ENCODE results near the gene GAB1. TPM values are rescaled to one million over a fixed set of nuclear protein-coding genes. Genes with fewer than 3 reads are reported as not detected.

Gene GAB1
- total RNA-seq, 1 experiment from 2014 or later: 29.4 TPM

- no peaks in the 10 kb centered on the region; the same call in 1 of the 2 replicates for H3K9me2 ChIP-seq (ENCODE audit: insufficient read depth)
- no peak overlapping the region for H3K4me3 ChIP-seq
- no peak overlapping the region for H3K27ac ChIP-seq
- DNase-seq: peak in 1 of 2 experiments; percentile 35
- no TSS peak for BruUV-seq (replicated peaks)
- no peak for TF ChIP-seq EZH2 (IDR thresholded peaks at IDR 0.05; ENCODE audit: low read depth)
- TF ChIP-seq, protein P1, sequence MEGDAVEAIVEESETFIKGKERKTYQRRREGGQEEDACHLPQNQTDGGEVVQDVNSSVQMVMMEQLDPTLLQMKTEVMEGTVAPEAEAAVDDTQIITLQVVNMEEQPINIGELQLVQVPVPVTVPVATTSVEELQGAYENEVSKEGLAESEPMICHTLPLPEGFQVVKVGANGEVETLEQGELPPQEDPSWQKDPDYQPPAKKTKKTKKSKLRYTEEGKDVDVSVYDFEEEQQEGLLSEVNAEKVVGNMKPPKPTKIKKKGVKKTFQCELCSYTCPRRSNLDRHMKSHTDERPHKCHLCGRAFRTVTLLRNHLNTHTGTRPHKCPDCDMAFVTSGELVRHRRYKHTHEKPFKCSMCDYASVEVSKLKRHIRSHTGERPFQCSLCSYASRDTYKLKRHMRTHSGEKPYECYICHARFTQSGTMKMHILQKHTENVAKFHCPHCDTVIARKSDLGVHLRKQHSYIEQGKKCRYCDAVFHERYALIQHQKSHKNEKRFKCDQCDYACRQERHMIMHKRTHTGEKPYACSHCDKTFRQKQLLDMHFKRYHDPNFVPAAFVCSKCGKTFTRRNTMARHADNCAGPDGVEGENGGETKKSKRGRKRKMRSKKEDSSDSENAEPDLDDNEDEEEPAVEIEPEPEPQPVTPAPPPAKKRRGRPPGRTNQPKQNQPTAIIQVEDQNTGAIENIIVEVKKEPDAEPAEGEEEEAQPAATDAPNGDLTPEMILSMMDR (conservative IDR thresholded peaks at IDR 0.05): no peak
- POLR2A ChIA-PET (ENCODE audit: unreplicated experiment): no interaction called here
- H2AFZ ChIP-seq: no peak overlapping the region
- H3K4me2 ChIP-seq: no peak overlapping the region
- H3K79me2 ChIP-seq (ENCODE audit: low read depth): no peaks in the 10 kb centered on the region
- CTCF ChIA-PET: no interaction called here
- no peaks in the 10 kb centered on the region for H3F3A ChIP-seq (ENCODE audit: insufficient read depth, low read depth)
- H3K9me3 ChIP-seq (ENCODE audit: insufficient read depth, low read depth): no peaks in the 10 kb centered on the region
- H3K36me3 ChIP-seq (ENCODE audit: low read depth): no peaks in the 10 kb centered on the region
- H4K20me1 ChIP-seq (ENCODE audit: insufficient read depth): no peaks in the 10 kb centered on the region
- intact Hi-C loops (cut with micrococcal nuclease; ENCODE audit: unreplicated experiment): no loop called here
- no peaks in the 10 kb centered on the region; the same call in 1 of the 2 replicates for H3K4me1 ChIP-seq (replicated peaks; ENCODE audit: insufficient read depth)
- no peaks in the 10 kb centered on the region for H3K27me3 ChIP-seq (ENCODE audit: insufficient read depth, low read depth)
Measured at GRCh38 chr4:143489106-143489505, 152.4 kb downstream of the GAB1 start.

DNA sequence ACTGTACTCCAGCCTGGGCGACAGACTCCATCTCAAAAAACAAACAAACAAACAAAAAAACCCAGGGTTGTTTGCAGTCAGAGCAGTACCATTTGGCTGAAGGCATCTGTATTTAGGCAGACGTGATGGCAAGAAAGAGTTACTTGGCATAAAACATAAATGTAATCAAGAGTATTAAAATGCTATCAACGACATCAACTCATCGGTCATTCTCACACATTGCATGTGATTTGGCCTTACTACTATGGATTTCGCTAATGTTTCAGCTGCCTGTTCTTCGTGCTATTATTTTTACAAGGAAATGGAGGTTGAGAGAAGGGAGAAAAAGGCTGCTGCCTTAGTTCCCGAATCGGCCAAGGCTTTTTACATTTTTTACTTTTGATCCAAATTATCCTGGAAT lies 161.3 kb downstream of the GAB1 start:
- Histone ChIP-seq H3K9me2 (ENCODE audit: insufficient read depth) (no peaks in the 10 kb centered on the region; the same call in 1 of the 2 replicates), H3F3A (ENCODE audit: insufficient read depth, low read depth) (no peaks in the 10 kb centered on the region), H3K4me2 (no peak overlapping the region), H3K79me2 (ENCODE audit: low read depth) (no peaks in the 10 kb centered on the region), H3K4me1 (replicated peaks; ENCODE audit: insufficient read depth) (no peaks in the 10 kb centered on the region), H3K4me3 (no peak overlapping the region), H3K27me3 (ENCODE audit: insufficient read depth, low read depth) (no peaks in the 10 kb centered on the region), H2AFZ (no peak overlapping the region), H3K36me3 (ENCODE audit: low read depth) (no peaks in the 10 kb centered on the region), H3K9me3 (ENCODE audit: insufficient read depth, low read depth) (no peaks in the 10 kb centered on the region), H4K20me1 (ENCODE audit: insufficient read depth) (no peaks in the 10 kb centered on the region), H3K27ac (no peak overlapping the region)
- no peak for TF ChIP-seq EZH2 (IDR thresholded peaks at IDR 0.05; ENCODE audit: low read depth)
- TF ChIP-seq, protein P1 (conservative IDR thresholded peaks at IDR 0.05): no peak
- CTCF ChIA-PET: no interaction called here
- intact Hi-C loops (cut with micrococcal nuclease; ENCODE audit: unreplicated experiment): no loop called here
- POLR2A ChIA-PET (ENCODE audit: unreplicated experiment): no interaction called here
- DNase-seq: no peak
- BruUV-seq (replicated peaks): no TSS peak

DNA sequence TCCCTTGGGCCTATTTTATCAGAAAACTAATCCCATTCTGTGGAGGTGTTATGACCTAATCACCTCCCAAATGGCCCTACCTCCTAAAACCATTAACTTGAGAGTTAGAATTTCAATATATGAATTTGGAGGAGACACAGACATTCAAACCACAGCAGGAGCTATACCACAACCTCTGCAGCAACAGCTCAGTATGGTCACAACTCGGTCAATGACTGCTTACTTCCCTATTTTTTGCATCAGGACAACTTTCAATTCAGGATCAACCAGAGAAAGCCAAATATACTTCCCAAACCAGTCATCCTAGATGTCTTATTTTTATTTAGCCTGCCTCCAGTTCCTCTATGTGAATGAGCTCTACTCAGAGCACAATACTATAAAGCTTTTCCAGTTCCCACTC lies 165.6 kb downstream of the GAB1 start:
- no TSS peak for BruUV-seq (replicated peaks)
- intact Hi-C loops (cut with micrococcal nuclease; ENCODE audit: unreplicated experiment): no loop called here

More for the DNA sequence above, 165.6 kb downstream of the GAB1 start:
- H2AFZ ChIP-seq: no peak overlapping the region
- no peaks in the 10 kb centered on the region for H3K9me3 ChIP-seq (ENCODE audit: insufficient read depth, low read depth)
- no peaks in the 10 kb centered on the region for H3K27me3 ChIP-seq (ENCODE audit: insufficient read depth, low read depth)
- H3K4me2 ChIP-seq: no peak overlapping the region
- no peak overlapping the region for H3K4me3 ChIP-seq
- H3F3A ChIP-seq (ENCODE audit: insufficient read depth, low read depth): no peaks in the 10 kb centered on the region
- no peaks in the 10 kb centered on the region for H3K79me2 ChIP-seq (ENCODE audit: low read depth)
- H3K4me1 ChIP-seq (replicated peaks; ENCODE audit: insufficient read depth): no peaks in the 10 kb centered on the region
- H3K27ac ChIP-seq: no peak overlapping the region
- H3K36me3 ChIP-seq (ENCODE audit: low read depth): no peaks in the 10 kb centered on the region
- DNase-seq: no peak
- no peaks in the 10 kb centered on the region for H3K9me2 ChIP-seq (ENCODE audit: insufficient read depth)
- CTCF ChIA-PET: no interaction called here
- no peaks in the 10 kb centered on the region for H4K20me1 ChIP-seq (ENCODE audit: insufficient read depth)
- no peak for TF ChIP-seq EZH2 (IDR thresholded peaks at IDR 0.05; ENCODE audit: low read depth)
- TF ChIP-seq, protein P1 (conservative IDR thresholded peaks at IDR 0.05): no peak
- POLR2A ChIA-PET (ENCODE audit: unreplicated experiment): interaction anchor here (0.6 kb wide), 1 partner anchor 10 kb away, joined by 4 read pairs; no protein-coding TSS in a partner anchor

All from PC-9 (cell line).